ENCODE data around the gene CENPX. TPM values are rescaled to one million over a fixed set of nuclear protein-coding genes. Genes with fewer than 3 reads are reported as not detected.
A peak's percentile ranks its signal among the peaks of the same experiment; 100 is the strongest.

Gene CENPX
- polyA plus RNA-seq, 1 donor = 28.6 TPM

GRCh38 chr17:82023447-82024241 is 966 bp upstream of the CENPX start:
- no peak for DNase-seq (ENCODE audit: low read depth)

GRCh38 chr17:82022981-82023446 is 336 bp upstream of the CENPX start, which contains the start of gene LRRC45:
Gene LRRC45, plus strand, starts transcription at chr17:82023305. Its CDS starts 339 bp downstream, at chr17:82023644.
- DNase-seq (ENCODE audit: low read depth) = peak; percentile 95

GRCh38 chr17:82021900-82022309 is 773 bp downstream of the CENPX start:
- no peak for DNase-seq (ENCODE audit: low read depth)

GRCh38 chr17:82021107-82021899 is 1.4 kb downstream of the CENPX start:
- DNase-seq (ENCODE audit: low read depth) = no peak

GRCh38 chr17:82020572-82021106 is 2.0 kb downstream of the CENPX start:
- DNase-seq (ENCODE audit: low read depth) = no peak

- DNase-seq (ENCODE audit: low read depth) = no peak
These were observed 2.7 kb downstream of the CENPX start for GRCh38 chr17:82019690-82020571.

GRCh38 chr17:82018989-82019689 is 3.5 kb downstream of the CENPX start:
- no peak for DNase-seq (ENCODE audit: low read depth)

GRCh38 chr17:82018152-82018988 is 4.3 kb downstream of the CENPX start:
- DNase-seq (ENCODE audit: low read depth) = no peak

- no peak for DNase-seq (ENCODE audit: low read depth)
These were observed 5.0 kb downstream of the CENPX start for GRCh38 chr17:82017612-82018151.

- no peak for DNase-seq (ENCODE audit: low read depth)
These were observed 5.7 kb downstream of the CENPX start for GRCh38 chr17:82016875-82017459.

- DNase-seq (ENCODE audit: low read depth) = no peak
These were observed 6.4 kb downstream of the CENPX start for GRCh38 chr17:82016061-82016874.

- no peak for DNase-seq (ENCODE audit: low read depth)
These were observed 7.2 kb downstream of the CENPX start for GRCh38 chr17:82015311-82015971.

- no peak for DNase-seq (ENCODE audit: low read depth)
These were observed 7.7 kb downstream of the CENPX start for GRCh38 chr17:82014971-82015310.

- no peak for DNase-seq (ENCODE audit: low read depth)
These were observed 8.2 kb downstream of the CENPX start for GRCh38 chr17:82014432-82014831.

- no peak for DNase-seq (ENCODE audit: low read depth)
These were observed 8.8 kb downstream of the CENPX start for GRCh38 chr17:82013772-82014321.

- DNase-seq (ENCODE audit: low read depth) = no peak
These were observed 9.3 kb downstream of the CENPX start for GRCh38 chr17:82013341-82013740.

- no peak for DNase-seq (ENCODE audit: low read depth)
These were observed 9.9 kb downstream of the CENPX start for GRCh38 chr17:82012640-82013295.
